NCI-H526 treated with DMSO at 0.1 percent for 48 hours (cell line): ENCODE measurements around the gene GNG7.
"Not testable (repeated sequence)": the region's sequence is repeated elsewhere in the genome, so short reads cannot be mapped to it uniquely, and the experiment has no call there.

Experiments
- DNase-seq: peaks from one replicate; lab custom pipeline; 2025; lab: John Stamatoyannopoulos, UW

Gene GNG7

DNA sequence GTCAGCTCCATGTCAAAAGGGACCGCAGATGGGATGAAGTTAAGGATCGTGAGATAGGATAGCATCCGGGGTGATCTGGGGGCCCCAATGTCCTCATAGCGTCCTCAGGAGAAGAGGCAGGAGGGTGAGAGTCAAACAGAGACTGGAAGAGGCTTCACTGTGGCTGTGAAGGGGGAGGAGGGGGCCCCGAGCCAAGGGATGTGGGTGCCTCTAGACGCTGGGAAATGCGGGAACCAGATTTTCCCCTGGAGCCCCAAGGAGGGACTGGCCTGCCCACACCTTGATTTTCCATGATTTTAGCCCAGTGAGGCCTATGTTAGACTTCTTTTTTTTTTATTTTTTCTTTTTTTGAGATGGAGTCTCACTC is 61.2 kb downstream of the GNG7 start:
- DNase-seq, result no peak

DNA sequence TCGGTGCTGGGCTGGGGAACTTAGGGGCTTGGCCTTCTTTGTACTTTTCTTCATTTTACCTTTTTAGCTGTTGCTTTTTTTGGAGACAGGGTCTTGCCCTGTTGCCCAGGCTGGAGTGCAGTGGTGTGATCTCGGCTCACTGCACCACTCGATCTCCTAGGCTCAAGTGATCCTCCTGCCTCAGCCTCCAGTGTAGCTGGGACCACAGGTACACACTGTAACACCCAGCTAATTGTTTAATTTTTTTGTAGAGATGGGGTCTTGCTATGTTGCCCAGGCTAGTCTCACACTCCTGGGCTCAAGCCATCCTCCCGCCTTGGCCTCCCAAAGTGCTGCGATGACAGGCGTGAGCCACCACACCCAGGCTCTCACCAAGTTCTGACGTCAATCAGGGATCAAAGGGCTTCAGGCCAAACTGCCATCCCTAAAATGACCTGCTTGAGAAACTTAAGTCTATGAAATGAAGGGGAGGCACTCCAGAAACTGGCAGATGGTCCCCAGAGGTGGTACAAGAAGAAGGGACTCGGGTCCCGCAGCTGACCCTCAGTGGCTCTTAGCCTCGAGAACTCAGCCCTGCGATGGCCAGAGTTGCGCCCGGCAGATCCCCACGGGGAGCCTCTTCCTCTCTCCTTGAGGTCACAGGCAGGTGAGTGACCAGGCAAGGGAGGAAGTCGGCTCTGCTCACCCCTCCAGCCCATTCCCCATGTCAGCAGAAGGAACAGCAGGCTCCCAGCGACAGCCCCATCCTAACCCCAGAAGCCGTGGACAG is 61.7 kb downstream of the GNG7 start:
- no peak for DNase-seq

DNA sequence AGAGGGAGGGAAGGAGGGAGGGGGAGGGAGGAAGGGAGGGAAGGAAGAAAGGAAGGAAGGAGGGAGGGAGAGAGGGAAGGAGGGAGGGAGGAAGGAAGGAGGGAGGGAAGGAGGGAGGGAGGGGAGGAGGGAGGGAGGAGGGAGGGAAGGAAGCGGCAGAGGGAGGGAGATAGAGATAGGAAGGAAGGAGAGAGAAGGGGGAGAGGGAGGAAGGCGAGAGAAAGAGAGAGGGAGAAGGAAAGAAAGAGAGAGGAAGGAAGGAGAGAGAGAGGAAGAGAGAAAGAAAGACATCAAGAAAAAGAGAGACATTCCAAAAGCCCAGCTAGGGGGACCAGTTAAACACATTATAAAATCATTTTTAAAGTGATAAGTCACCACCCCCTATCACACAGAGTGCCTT is 62.5 kb downstream of the GNG7 start:
- DNase-seq, result no peak

DNA sequence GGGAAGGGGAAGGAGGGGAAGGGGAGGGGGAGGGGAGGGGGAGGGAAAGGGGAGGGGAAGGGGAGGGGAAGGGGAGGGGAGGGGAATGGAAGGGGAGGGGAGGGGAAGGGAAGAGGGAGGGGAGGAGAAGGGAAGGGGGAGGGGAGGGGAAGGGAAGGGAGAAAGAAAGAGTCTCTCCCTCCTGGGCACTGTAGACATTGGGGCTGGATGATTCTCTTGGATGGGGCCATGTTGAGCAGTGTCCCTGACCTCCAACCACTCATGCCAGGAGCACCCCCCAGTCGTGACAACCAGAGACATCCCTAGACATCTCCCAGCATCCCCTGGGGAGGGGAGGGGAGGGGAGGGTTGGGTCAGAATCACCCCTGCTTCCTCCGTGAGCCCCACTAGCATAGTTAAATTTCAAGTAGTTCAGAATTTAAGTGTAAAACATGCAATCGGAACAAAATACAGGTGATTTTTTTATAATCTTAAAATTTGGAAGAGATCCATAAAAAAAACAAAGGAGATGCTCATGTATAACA is 64.0 kb downstream of the GNG7 start:
- DNase-seq, result no peak

DNA sequence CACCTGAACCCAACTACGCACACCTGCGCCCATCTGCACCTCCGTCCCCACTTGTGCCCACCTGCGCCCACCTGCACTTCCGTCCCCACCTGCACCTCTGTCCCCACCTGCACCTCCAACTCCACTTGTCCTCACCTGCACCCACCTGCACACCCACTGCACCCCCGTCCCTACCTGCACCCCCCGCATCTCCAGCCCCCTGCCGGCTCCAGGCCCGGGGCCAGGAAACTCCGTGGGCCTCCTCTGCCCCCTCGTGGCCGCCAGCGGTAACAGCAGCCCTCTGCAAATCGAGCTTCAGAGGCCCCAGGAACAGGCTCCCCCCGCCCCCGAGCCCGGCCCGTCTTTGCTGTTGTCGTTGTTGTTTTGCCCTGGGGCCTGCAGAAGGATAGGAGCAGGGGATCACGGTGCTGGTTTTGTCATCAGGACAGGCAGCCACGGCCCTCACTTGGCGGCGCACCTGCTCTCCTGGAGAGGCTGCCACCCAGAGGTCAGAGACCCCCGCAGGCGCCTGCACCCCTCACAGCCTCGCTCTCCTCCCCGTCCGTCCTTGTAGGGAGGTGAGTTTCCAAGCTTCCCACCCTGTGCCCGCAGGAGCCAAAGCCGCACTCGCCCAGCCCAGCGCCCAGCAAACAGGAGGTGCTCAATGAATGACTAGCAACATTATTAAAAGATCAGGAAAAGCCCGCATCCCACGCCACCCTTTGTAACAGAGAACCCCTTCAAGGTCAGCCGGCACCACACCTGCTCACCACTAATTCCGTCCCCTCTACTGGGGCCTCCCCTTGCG is 65.4 kb downstream of the GNG7 start:
- no peak for DNase-seq

DNA sequence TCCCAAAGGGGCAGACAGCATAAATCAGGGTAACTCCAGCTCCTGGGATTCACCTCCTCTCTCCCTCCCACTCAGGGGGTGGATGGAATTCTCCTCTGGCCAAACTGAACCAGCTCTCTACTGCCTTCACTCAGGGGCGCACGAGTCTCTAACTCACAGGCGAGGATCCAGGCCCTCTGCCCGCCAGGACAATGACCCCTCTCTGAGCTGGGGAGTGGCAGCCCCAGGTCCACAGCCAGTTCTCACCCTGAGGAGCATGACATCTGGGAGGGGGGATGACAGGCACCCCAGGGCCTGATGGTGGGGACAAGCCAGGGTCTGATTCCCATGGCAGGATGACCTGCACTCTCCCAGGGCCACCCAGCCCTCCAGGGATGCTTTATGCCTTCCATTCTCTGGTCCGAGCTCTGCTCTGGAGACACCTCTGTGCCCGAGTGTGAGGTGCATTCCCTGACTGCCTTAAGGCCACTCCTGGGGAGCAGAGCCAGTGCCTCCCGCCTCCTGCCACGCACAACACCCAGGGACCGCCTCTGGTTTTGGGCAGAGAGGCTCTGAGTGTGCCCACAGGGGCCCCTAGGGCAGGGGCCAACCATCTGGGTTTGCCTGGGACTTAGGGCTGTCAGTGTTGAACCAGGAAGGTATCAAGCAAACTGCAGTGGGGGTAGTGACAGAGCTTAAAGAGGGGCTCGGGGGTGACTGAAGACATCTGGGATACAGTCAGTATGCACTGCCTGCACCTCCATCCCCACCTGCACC is 66.2 kb downstream of the GNG7 start:
- DNase-seq, result no peak

DNA sequence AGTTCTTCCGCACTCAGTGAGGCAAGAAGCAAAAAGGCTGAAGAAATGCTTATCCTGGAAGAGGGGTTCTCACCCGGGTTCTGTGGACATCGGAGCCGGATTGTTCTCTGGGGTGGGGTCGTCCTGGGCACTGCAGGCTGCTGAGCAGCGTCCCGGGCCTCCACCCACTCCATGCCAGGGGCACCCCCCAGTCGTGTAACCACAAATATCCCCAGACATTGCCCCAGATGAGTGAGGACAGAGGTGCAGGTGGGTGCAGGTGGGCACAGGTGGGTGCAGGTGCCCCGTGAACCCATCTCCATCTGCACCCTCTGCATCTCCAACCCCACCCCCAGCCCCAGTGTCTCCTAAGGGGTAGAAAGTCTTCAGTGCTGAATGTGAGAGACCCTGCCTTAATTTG is 67.5 kb downstream of the GNG7 start:
- no peak for DNase-seq

DNA sequence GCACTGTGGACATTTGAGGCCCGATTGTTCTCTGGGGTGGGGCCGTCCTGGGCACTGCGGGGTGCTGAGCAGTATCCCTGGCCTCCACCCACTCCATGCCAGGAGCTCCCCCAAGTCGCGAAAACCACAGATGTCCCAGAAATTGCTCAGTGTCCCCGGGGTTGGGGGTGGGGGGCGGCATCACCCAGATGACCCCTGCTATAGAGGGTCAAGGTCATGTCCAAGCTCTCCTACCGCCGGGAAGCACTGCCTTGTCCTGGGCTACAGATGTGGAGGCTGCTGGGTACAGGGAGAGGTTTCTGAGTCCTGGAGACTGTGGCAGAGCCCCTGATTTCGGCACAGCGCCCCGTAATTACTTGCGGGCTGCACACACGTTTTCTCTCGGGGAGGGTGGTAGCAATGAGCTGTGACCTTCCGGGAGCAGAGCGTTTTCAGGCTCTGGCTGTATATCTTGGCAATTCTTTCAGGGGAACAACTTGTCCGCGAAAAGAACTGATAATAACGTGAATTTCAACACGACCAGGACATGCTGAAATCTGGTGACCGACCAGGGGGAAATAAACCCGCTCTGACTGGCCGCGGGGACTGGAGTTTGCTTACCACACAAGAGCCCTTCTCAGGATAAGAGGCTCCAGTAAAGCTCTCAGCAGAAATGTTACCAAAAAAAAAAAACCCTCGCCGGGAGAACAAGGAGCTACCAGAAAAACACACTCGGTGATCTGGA is 68.1 kb downstream of the GNG7 start:
- no peak for DNase-seq

DNA sequence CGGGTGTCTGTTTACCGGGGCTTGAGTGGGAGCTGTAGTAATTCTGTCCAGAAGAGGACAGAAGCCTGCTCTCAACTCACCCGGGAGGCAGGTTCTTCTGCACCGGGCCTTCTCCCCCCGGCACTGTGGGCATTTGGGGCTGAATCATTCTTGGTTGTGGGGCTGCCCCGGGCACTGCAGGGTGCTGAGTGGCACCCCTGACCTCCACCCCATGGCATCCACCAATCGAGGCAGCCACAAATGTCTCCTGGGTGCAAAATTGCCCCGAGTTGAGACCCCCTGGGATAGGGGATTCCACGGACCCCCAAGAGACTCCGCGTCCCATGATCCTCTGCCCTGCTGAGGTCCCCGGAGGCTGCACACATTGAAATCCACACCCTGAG is 68.8 kb downstream of the GNG7 start:
- no peak for DNase-seq

DNA sequence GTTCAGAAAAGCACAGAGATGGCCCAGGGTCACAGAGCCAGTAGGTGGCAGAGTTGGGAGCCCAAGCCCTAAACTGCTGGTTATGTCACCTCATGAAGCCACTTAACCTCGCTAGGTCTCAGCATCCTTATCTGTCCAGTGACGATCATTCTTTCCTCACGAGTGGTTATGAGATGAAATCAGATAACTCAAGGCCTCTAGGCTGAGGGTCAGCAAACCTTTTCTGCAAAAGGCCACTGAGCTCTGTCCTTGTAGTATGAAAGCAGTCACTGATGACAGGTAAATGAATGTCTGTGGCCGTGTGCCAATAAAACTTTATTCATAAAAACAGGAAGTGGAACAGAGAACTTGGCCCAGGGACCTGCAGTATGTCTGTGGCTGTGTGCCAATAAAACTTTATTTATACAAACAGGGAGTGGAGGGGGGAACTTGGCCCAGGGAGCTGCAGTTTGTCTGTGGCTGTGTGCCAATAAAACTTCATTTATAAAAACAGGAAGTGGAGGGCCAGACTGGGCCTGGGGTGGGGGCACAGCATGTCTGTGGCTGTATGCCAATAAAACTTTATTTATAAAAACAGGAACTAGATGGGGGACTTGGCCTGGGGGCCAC is 71.2 kb downstream of the GNG7 start:
- no peak for DNase-seq

DNA sequence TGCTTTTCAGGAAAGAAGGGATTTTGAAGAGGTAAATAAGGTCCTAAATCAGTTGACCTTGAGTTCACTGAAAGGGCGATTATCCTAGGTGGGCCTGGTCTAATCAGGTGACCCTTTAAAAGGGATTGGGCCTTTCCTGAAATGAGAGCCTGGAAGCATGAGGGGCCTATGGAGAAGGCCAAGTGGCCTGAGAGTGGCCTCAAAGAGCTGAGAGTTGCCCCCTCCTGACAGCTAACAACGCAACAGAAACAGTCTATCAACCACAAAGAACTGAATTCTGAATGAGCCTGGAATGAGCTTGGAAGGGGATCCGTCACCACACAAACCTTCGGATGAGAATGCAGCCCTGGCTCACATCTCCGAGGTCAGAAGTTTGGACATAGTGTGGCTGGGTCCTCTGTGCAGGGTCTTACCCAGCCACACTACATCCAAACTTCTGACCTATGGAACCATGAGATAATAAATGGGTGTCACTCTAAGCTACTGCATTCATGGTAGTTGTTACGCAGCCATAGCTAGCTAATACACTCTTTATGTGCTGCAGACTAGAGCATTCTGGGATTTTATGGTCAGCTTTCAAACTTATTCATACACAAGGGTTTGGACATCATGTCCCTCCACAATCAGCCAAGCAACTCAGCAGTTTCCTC is 72.0 kb downstream of the GNG7 start:
- no peak for DNase-seq

DNA sequence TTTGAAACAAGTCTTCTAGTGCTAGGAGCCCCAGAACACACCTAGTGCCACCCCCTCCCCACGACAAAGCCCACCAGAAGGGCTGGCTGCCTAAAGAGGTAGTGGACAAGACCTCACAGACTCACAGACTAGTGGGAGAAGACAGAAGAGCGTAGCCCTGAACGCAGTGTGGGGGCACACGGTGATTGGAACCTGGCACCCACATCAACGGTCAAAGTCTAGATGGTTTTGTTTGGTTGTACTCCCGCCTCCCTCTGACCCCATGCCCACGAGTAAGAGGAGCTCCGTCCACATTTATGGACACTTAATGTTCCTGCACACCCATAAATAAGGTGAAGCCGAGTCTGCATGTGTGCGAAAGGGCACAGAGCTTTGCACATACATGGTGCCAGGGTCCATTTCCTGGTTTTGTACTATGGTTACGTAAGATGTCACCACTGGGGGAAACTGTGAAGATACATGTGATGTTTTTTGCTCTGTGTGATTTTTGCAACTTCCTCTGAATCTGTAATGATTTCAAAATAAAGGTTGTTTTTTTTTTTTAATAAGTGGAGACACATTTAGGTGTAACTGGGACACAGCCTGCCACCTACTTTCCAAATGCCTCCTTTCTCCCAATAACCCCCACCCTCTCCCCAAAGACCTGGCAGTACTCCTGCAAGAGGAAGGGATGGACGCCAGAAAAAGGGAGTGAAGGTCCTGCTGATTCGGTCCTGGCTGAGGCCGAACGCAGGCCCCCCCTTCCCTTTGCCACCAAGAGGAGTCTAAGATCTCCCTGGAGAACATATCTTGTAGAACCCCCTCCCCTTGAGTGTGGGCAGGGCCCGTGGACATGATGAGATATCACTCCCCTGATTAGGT is 72.8 kb downstream of the GNG7 start:
- no peak for DNase-seq

DNA sequence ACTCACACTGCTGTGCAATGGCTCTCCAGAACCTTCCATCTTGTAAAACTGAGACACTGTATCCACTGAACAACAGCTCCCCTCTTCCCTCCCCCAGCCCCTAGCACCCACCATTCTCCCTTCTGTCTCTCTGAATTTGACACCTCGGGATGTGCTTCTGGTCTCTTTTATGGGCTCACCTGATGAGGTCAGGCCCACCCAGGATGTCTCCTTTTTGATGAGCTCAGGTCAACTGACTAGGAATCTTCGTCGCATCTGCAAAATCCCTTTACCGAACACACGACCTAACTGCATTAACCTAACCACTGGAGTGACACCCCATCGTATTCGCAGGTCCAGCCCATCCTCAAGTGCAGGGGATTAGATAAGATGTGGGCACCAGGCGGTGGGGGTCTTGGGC is 73.9 kb downstream of the GNG7 start:
- DNase-seq, result no peak

DNA sequence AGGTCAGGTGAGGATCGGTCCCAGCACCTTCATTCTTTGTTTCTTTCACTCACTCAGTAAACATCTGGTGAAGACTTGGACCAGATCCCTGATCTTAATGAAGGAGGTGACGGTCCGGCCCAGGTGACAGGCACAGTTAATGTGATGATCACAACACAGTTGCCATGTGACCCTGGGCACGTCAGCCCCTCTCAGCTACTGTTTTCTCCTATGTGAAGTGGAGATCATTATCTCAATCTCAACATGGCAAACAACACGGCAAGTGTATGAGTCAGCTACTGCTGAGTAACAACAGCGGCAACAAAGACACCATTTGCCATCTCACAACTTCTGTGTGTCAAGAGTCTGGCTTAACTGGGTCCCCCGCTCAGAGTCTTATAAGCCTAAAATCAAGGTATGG is 74.6 kb downstream of the GNG7 start:
- no peak for DNase-seq

DNA sequence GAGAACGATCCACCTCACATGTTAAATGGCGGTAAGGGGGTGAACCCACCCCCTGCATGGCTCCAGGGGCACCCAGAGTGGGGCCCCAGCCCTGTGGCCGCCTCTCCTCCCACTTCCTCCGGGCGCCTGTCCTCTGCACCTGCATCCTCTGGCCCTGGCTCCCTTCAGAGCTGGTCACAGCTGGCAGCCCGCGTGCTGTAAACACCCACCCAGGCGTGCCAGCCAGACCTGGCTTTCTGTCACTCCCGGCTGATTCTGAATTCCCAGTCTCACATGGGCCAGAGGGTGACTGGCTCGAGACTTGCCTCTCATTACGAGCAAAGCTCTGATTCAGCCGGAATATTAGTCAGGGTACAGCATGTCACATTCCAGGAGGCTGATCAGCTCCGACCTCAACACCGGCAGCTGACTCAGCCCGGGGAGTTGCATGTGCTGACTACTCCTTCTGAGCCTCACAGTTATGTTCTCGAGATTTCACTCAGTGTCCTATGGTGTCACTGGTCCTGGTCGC is 75.1 kb downstream of the GNG7 start:
- DNase-seq, result no peak

DNA sequence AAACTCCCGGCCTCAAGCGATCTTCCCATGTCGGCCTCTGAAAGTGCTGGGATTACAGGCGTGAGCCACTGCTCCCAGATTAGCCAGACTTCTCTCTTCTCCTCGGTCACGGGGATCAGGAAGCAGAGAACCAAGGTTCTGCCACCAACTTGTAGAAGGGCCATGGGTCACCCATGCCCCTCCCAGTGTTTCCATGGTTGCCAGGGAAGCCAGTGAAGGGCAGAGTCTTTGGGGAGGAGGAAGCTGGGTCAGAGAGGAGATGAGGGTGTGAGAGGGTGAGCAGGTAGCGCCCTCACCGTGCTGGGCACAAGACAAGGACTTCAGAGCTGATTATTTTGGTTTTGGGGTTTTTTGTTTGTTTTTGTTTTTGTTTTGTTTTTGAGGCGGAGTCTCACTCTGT is 77.1 kb downstream of the GNG7 start:
- DNase-seq, result no peak

DNA sequence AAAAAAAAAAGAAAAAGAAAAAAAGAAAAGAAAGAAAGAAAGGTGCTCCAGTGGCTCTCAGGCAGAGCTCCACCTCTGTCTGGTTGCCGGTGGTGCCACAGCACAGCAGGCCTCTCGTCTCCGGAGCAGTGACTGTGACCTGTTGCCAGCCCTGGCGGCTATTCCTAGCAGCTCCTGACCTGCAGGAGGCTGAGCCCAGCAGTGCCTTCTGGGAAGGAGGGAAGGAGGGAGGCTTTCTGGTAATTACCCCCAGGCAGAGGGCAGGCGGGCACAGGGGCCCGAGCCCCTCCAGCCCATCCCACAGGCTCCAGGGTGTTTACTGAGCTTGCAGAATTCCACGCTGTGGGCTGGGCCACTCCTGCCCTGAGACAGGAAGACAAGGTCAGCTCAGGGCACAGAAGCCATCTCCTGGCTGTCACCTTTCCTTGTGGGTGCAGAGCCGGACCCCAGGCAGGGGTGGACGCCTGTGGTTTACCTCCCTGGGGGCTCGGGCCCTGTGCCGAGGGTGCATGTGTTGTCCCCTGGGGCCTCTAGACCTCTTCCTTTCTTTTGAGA is 77.9 kb downstream of the GNG7 start:
- DNase-seq, result no peak

DNA sequence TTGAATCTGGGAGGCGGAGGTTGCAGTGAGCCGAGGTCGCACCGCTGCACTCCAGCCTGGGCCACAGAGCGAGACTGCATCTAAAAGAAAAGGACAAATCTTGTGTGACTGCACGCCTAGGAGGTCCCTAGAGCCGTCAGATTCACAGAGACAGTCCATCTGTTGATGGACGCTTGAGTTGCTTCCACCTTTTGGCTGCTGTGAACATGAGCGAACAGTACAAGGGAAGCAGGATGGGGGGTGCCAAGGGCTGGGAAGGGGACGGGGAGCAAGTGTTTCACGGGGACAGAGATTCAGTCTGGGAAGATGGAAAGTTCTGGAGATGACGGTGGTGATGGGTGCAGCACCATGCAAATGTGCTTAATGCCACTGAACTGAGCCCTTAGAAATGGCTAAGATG is 78.7 kb downstream of the GNG7 start:
- no peak for DNase-seq

DNA sequence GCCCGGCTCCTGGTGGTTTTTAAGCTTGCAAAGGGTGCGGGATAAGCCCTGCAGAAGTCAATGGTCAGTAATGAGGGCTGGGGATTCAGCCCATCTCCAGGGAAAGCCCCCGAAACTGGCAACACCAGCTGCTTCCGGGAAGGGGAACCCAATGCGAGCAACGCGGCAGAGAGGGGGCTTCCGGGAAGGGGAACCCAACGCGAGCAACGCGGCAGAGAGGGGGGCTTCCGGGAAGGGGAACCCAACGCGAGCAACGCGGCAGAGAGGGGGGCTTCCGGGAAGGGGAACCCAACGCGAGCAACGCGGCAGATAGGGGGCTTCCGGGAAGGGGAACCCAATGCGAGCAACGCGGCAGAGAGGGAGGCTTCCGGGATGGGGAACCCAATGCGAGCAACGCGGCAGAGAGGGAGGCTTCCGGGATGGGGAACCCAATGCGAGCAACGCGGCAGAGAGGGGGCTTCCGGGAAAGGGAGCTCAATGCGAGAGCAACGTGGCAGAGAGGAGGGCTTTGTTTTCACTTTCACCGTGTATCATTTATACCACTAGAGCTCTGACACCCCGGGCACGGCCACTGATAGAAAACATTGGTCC is 80.0 kb downstream of the GNG7 start:
- not testable (repeated sequence) for DNase-seq
